Colonic mucosa (tissue), 4 donors: Measurements from ENCODE around the gene VWA5A. TPM values are rescaled to one million over a fixed set of nuclear protein-coding genes. Genes with fewer than 3 reads are reported as not detected.
A peak's percentile ranks its signal among the peaks of the same experiment; 100 is the strongest.

Experiments
- DNase-seq: peaks from one replicate; pipeline ENCODE4 v3.0.0-alpha.2; 2020
- H3K27ac ChIP-seq: fragments of 200-600 bp; one replicate; pipeline ENCODE4 v1.8.0; 2021
- H3K27me3 ChIP-seq: fragments of 200-600 bp; one replicate; pipeline ENCODE4 v1.8.0; 2021
- H3K36me3 ChIP-seq: fragments of 200-600 bp; one replicate; pipeline ENCODE4 v1.8.0; 2021
- H3K4me1 ChIP-seq: fragments of 200-600 bp; one replicate; pipeline ENCODE4 v1.8.0; 2021; ENCODE audit warnings: mild to moderate bottlenecking
- H3K4me3 ChIP-seq: fragments of 200-600 bp; one replicate; pipeline ENCODE4 v1.8.0; 2021
- H3K9ac ChIP-seq, 2 donors: one replicate each; pipeline ENCODE4 v1.7.0; 2013; ENCODE audit warnings: control low read depth in 2 of 2, low read depth in 2 of 2, low read length in 2 of 2
- H3K9me3 ChIP-seq: fragments of 200-600 bp; one replicate; pipeline ENCODE4 v1.8.0; 2021
- CTCF ChIP-seq: fragments of 200-600 bp; IDR thresholded peaks from one replicate; pipeline ENCODE4 v1.8.0; 2022; ENCODE audit warnings: antibody characterized with exemption, mild to moderate bottlenecking
- intact Hi-C: fragments of 100-400 bp; cut with DNase I; formaldehyde crosslinking; loops from one replicate; pipeline ENCODE4 v1.14.1; 2022
- total RNA-seq, 2 donors: library from RNA; stranded (reverse); fragmentation: NEBNext Ultra II Directional in 1 of 2; extraction: Animal tissue kit (Norgen Biotek cat#: 25700) in 1 of 2; gene quantifications; one replicate each; pipeline ENCODE4 v1.2.1, GENCODE V29; 2021
- donor health status: healthy.
- donor health status: DM: no; HTN: no; CAD: no.
- donor health status: DM: no; HTN: no; CAD: no.

The VWA5A gene
- total RNA-seq, 2 donors from 2014 or later: 38.0 to 62.5 TPM

GRCh38 chr11:124071623-124071948, 43.7 kb upstream of the VWA5A start:
- Histone ChIP-seq H3K36me3 (no peaks in the 10 kb centered on the region), H3K27me3 (no peaks in the 10 kb centered on the region), H3K27ac (no peak overlapping the region), H3K9ac (no peak overlapping the region), H3K4me3 (no peak overlapping the region), H3K4me1 (peaks cover 3% of the 10 kb centered on the region), H3K9me3 (no peaks in the 10 kb centered on the region)
- TF ChIP-seq CTCF: no peak
- intact Hi-C loops: loop anchor here (2.0 to 10.0 kb wide), 2 partner anchors 123 to 523 kb away; no protein-coding TSS in a partner anchor
- DNase-seq: no peak

- Histone ChIP-seq H3K4me1 (peaks cover 3% of the 10 kb centered on the region), H3K9ac (no peak overlapping the region), H3K9me3 (no peaks in the 10 kb centered on the region), H3K27ac (no peak overlapping the region), H3K4me3 (no peak overlapping the region), H3K36me3 (no peaks in the 10 kb centered on the region), H3K27me3 (no peaks in the 10 kb centered on the region)
- DNase-seq: no peak
- TF ChIP-seq CTCF: no peak
- intact Hi-C loops: loop anchor here (10.0 kb wide), 1 partner anchor 523 kb away; no protein-coding TSS in a partner anchor
Observed at GRCh38 chr11:124072147-124072546, 43.1 kb upstream of the VWA5A start.

GRCh38 chr11:124074554-124074953, 40.7 kb upstream of the VWA5A start:
- no peak for TF ChIP-seq CTCF
- intact Hi-C loops: loop anchor here (10.0 kb wide), 1 partner anchor 520 kb away; no protein-coding TSS in a partner anchor
- Histone ChIP-seq H3K9me3 (no peaks in the 10 kb centered on the region), H3K36me3 (no peaks in the 10 kb centered on the region), H3K9ac (no peak overlapping the region), H3K4me3 (no peak overlapping the region), H3K27me3 (no peaks in the 10 kb centered on the region), H3K27ac (no peak overlapping the region), H3K4me1 (peaks cover 3% of the 10 kb centered on the region)
- DNase-seq: no peak

GRCh38 chr11:124075492-124075840, 39.8 kb upstream of the VWA5A start:
- intact Hi-C loops: loop anchor here (10.0 kb wide), 1 partner anchor 519 kb away; no protein-coding TSS in a partner anchor
- no peak overlapping the region for H3K27ac ChIP-seq
- no peak for TF ChIP-seq CTCF
- peak overlapping the region in 1 of 2 donors; percentile 62 for H3K9ac ChIP-seq
- peak overlapping the region; percentile 46 for H3K4me3 ChIP-seq
- H3K36me3 ChIP-seq: no peaks in the 10 kb centered on the region
- H3K4me1 ChIP-seq: no peaks in the 10 kb centered on the region
- H3K9me3 ChIP-seq: no peaks in the 10 kb centered on the region
- no peaks in the 10 kb centered on the region for H3K27me3 ChIP-seq
- no peak for DNase-seq

GRCh38 chr11:124075841-124076651, 39.2 kb upstream of the VWA5A start:
- intact Hi-C loops: loop anchor here (10.0 kb wide), 1 partner anchor 519 kb away; no protein-coding TSS in a partner anchor
- Histone ChIP-seq H3K4me1 (no peaks in the 10 kb centered on the region), H3K27ac (no peak overlapping the region), H3K9ac (peak overlapping the region; percentile 35 to 62), H3K9me3 (no peaks in the 10 kb centered on the region), H3K4me3 (peak overlapping the region; percentile 46), H3K27me3 (no peaks in the 10 kb centered on the region), H3K36me3 (no peaks in the 10 kb centered on the region)
- TF ChIP-seq CTCF: no peak
- peak; percentile 58 for DNase-seq
